Inflammatory macrophage (primary cell): ENCODE measurements around the gene PRDM16.

ENCODE experiments used
- DNase-seq, 2 donors: peaks; one replicate each; pipeline ENCODE4 v3.0.0-alpha.2; 2020 to 2022

Gene PRDM16

DNA sequence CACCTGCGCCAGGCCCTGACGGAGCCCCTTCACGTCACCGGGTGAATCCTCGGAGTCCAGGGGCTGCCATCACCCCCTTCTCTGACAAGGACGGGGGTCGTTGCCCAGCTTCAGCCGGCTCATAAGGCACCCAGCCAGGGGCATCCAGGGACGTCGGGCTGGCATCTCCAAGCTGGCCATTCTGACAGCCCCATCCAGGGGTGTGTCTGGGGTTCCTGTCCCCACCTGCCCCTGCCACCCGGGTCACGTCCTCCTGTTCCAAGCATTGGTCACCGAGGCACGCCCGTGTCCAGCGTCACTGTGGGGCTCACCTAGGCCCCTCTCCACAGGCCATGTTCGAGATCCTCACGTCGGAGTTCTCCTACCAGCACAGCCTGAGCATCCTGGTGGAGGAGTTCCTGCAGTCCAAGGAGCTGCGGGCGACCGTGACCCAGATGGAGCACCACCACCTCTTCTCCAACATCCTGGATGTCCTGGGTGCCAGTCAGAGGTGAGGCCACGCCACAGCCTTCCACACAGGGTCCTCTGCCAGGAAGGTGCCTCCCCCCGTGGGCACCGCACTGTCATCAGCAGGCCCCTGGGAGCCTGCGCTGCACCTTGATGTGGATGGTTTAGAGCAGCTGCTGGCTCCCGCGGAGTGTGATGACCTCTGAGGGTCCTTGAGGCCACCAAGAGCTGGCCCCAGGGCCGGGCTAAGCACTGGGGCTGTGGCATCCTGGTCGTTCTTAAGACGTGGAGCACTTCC lies 400.3 kb downstream of the PRDM16 start:
- no peak for DNase-seq

DNA sequence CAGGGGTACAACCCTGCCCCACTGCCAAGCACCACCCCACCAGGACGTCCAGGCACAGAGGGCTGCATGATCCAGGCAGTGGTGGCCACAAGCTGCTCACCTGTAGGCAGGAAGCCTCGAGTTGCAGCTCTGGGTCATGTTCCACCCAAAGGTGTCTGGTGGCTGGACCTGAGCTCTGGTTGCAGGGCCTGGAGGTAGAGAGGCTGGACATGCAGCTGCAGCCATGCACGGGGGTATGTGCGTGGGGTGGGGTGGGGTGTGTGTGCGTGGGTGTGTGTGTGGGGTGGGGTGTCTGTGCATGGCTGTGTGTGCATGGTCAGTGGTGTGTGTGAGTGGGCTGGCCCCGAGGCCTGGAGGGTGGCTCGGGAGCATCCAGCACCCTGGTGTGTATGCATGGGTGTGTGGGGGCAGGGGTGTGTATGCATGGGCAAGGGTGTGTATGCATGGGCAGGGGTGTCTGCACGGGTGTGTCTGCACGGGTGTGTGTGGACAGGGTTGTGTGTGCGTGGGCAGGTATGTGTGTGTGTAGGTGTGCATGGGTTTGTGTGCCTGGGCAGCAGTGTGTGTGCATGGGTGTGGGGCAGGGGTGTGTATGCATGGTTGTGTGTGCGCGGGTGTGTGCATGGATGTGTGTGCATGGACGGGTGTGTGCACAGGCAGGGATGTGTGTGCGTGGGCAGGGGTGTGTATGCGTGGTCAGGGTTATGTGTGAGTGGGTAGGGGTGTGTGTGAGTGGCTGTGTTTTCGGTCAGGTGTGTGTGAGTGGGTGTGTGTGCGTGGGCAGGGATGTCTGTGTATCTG lies 401.0 kb downstream of the PRDM16 start:
- DNase-seq: no peak

DNA sequence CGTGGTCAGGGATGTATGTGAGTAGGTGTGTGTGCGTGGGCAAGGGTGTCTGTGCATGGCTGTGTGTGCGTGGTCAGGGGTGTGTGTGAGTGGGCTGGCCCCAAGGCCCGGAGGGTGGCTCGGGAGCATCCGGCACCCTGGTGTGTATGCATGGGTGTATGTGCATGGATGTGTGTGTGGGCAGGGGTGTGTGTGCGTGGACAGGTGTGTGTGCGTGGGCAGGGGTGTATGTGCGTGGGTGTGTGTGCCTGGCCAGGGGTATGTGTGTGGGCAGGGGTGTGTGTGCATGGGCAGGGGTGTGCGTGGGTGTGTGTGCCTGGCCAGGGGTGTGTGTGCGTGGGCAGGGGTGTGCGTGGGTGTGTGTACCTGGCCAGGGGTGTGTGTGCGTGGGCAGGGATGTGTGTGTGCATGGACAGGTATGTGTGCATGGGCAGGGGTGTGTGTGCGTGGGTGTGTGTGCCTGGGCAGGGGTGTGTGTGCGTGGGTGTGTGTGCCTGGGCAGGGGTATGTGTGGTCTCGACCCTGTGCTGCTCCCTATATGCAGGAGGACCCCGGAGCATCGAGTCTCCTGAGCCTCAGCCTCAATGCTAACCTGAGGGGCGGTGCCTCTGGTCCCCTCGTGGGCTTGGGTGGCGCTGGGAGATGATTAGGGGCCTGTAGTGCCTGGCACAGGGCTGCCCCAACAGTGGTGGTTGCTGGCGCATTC lies 401.8 kb downstream of the PRDM16 start:
- DNase-seq: no peak

DNA sequence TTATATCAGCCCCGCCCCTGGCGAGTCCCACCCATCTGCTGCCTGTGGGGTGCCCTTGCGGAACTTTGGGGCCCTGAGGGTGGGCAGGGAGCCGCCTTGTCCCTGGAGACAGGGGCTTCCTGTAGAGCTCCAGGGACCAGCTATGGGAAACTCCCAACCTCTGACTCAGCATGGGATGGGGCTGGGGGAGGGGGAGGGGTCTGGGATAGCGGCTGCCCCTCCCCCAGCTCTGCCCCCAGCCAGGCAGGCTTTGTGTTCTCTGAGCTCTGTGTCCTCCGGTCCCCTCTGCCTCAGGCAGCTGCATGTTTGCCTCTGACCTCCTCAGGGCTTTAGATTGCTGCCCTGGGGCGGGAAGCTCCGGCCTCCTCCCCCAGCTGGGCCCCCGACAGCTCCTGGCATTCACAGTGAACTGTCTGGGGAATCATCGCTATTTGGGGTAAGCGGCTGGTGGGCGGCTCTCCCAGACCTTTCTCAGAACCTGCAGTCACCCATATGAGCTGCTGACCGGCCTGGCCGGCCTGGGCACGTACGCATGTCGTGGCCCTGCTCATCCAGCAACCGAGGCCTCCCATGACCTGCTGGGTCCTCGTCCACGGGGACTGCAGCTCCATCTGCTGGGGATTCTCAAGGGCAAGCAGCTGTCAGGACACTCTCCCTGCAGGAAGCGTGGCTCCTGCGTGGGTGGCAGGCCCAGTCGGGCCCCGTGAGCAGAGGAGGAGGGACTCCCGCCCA lies 402.5 kb downstream of the PRDM16 start:
- DNase-seq: peak; percentile 35 to 71

DNA sequence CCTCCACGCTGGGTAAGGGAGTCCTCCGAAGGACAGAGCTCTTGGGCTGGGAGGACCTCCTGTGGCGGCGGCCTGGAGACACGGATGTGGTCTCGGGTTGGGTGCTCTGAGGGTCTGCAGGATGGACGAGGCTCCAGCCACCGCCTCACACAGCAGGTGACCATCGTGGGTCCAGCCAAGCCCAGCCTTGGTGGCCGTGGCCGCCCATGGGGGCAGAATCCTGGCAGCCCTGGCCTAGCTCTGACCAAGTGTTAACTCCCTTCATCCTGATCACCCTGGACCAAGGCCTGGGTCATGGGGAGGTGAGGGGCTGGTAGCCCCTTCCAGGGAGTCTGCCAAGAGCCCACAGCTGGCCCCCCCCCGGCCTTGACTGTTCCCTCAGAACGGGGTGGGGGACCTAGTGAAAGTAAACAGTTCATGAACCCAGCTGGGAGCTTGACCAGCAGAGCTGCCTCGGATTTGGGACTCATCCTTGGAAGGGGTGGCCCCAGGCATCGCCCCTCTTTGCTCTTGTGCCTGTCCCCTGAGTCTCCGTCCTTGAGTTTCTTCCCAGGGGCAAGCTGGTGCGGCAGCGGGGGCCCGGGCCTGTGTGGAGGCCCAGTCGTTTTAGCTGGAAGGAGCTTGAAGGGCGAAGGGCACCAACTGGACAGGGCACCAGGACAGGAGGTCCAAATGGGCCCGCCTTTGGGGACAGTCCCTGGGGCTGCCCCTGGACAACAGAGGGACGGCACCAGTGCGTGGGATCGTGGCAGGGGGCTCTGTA lies 403.3 kb downstream of the PRDM16 start:
- DNase-seq: no peak

DNA sequence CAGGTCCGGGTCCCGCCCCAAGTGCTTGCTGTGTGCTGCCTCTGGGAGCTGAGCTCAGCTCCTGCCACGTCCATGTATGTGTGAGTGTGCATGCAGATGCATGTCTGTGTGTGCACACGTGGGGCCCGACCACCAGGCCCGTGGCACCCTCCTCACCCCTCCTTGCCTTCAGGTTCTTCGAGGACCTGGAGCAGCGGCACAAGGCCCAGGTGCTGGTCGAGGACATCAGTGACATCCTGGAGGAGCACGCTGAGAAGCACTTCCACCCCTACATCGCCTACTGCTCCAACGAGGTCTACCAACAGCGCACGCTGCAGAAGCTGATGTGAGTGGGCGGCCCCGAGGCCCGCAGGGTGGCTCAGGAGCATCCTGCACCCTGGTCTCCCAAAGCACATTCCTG lies 403.9 kb downstream of the PRDM16 start:
- DNase-seq: no peak

DNA sequence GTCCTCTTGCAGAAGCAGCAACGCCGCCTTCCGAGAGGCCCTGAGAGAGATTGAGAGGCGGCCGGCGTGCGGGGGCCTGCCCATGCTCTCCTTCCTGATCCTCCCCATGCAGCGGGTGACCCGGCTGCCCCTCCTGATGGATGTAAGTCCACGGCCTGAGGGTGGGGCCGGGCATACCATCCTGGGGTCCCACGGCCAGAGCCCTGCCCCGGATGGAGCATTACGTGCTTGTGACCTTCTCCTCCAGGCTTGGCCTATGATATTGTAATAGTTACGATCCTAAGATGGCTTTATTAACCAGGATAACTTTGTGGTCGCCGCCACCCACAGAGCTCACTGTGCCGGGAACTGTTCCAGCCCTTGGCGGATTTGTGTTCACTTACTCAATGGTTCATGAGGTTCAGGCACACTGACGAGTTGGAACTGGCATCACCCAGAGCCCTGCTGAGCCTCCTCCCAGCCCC lies 404.4 kb downstream of the PRDM16 start:
- no peak for DNase-seq

DNA sequence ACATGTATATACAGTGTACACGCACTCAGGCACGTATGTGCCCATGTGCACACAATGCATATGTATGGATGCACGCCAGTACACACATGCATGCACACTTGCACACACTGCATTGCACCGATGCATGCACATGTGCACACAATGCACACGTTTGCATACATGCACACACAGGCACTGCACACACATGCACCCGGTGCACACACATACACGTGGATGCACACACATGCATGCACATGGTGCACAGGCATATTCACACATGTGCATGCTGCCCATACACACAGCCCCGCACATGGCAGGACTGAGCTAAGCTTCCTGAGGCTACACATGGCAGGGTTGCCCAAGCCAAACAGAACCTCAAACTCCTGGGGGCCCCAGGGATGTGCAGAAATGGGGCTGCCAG lies 405.0 kb downstream of the PRDM16 start:
- DNase-seq: no peak

DNA sequence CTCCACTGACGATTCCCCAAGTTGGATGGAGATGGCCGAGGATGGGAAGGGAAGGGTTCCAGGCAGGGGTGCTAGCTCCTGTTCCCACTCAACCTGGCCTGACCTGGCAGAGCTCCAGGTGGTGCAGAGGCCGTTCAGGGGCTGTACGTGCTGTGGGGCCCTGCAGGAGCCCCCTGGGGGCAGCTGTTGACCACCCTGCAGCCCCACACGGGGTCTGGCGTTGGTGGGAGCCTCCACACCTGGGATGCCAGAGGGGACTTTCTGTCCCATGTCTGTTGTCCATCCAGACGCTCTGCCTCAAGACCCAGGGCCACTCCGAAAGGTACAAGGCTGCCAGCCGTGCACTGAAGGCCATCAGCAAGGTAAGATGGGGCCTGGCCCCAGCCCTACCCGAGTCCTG lies 405.4 kb downstream of the PRDM16 start:
- DNase-seq: no peak

DNA sequence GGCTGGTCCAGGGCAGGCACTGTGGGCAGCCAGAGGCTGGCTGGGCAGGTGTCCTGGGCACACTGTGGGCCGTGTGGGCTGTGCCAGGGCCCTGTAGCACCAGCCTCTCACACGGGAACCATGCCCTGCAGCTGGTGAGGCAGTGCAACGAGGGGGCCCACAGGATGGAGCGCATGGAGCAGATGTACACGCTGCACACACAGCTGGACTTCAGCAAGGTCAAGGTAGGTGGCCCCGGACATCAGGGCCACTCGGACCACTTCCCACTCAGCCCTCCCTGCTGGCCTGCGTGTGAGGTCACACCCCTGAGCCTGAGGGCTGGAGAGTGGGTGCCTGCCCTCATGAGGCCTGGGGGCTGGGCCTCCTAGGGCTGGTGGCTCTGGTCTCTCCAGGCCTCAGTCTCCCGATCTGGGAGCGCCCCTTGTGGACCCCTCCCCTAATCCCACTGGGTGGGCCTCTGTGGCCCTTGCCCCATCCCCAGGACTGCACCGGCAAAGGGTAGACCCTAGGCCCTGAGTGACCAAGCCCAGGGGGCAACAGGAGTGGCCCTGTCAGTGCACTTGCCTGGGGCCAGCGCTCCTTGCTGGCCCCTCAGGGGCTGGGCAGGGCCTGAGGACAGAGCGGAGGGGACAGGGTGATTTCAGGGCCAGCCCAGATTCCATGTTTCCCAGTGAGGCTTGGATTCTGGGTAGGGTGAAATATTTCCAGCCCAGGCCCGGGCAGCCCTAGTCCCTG lies 407.0 kb downstream of the PRDM16 start:
- no peak for DNase-seq

DNA sequence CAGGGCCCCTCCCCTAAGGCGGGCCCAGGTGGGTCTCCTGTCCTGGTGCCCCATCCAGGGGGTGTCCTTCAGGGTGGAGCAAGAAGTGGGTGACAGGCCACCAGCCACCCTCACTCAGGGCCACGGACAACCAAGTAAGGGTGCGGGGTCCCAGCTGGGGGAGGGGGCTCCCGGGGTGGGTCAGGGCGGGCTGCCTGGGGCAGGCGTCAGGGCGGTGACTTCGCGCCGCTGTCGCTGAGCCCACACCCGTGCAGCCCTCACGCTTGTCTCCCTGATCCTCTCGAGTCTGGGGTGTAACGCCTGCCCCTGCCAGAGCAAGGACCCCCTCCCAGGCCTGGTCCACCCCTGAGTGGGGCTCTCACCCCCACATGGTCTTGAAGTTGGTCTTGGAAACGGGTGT lies 407.7 kb downstream of the PRDM16 start:
- DNase-seq: no peak

DNA sequence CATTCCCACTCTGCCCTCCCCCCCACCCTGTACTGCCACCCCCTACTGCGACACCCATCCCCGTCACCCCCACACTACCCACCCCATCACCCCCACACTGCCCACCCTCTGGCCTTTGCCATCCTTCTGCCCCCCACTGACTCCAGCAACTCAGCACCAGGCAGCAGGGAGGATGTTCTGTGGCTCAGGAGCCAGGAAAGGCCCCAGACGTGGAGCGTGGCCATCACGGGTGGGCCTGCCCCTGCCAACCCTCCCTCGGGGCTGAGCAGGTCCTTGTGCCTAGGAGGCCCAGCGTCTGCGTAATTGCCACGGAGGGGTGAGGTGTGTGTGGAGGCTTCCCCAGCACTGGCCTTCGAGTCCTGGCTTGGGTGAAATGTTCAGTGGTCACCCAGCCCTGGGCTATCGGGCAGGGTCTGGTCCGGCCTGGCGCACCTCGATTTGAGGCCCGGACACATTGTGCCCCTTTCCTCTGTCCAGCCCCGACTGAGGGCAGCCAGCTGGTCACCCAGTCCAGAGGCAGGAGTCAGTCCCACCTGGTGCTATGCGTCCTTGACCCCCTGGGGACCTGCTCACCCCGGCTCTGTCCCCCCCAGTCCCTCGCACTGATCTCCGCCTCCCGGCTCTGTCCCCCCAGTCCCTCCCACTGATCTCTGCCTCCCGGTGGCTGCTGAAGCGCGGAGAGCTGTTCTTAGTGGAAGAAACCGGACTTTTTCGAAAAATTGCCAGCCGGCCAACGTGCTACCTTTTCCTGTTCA lies 408.4 kb downstream of the PRDM16 start:
- no peak for DNase-seq

DNA sequence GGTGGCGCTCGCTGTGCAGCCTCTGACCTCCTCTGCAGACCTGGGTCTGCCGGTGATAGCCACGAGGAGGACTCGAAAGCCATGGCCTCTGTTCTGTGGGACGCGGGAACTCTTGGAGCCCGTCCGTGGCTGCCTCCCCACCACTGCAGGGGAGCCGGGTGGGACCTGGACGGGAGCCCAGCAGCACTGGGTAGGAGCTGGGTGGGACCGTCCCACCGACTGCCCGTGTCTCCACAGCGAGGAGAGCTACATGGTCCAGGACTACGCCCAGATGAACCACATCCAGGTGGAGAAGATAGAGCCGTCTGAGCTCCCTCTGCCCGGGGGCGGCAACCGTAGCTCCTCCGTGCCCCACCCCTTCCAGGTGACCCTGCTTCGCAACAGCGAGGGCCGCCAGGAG lies 409.2 kb downstream of the PRDM16 start:
- DNase-seq: no peak

DNA sequence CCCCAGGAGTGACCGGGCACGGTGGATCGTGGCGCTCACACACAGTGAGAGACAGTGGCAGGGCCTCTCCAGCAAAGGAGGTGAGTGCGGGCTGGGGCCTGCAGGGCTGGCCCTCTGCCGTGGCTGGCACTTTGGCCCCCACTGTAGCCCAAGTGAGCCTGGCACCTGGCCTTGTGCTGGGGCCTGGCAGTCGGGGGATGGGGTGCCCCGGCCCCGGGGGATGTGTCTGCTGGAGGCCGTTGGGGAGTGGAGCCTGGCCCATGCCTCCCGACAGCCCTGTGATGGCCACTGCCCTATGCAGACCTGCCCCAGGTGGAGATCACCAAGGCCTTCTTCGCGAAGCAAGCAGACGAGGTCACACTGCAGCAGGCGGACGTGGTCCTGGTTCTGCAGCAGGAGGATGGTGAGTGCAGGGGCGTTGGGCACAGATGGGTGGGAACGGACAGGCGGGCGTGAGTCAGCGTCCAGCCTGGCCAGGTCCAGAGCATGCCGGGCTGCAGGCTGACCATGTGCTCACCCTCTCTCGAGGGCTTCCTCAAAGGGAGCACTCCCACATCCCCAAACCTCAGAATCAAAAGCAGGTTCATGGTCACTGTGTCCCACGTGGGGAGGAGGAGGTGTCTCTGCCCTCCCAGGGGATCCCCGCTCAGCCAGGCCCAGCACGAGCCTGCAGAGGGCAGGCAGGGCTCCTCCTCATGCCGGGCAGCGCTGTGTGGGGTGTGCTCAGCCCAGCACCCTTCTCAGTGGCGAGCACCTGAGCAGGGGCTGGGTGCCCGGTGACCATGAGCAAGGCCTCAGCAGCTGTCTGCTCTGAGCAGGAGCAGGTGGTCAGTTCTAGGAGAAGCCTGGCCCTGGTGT lies 410.7 kb downstream of the PRDM16 start:
- no peak for DNase-seq

DNA sequence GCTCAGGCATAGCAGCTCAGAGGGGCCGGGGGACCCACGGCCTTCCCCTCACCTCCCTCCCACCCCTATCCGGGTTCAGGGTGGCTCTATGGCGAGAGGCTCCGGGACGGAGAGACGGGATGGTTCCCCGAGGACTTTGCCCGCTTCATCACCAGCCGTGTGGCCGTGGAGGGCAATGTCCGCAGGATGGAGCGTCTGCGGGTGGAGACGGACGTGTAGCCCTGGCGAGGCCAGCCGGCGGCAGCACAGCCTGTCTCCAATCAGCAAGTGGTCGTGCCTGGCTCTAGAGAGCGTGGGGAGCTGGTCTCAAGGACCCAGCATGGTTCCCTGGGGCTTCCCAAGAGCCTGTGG lies 411.3 kb downstream of the PRDM16 start:
- no peak for DNase-seq

DNA sequence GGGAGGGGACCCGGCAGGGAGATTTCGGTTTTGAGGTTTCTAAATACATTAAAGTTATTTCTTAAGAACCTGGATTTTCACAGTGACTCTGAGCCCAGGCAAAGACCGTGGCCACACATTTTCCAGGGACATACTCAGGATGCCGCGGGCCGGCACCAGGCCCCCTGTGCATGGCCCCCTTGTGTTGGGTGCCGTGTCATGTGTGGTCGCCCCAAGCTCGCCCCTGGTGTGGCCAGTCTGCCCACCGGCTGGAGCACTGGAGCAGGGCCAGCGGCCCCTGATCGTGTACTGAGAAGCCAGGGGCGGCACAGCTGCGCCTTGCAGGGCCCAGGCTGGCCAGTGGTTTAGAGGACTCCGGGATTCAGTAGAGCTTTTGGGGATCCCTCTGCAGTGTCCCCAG lies 412.0 kb downstream of the PRDM16 start:
- no peak for DNase-seq

DNA sequence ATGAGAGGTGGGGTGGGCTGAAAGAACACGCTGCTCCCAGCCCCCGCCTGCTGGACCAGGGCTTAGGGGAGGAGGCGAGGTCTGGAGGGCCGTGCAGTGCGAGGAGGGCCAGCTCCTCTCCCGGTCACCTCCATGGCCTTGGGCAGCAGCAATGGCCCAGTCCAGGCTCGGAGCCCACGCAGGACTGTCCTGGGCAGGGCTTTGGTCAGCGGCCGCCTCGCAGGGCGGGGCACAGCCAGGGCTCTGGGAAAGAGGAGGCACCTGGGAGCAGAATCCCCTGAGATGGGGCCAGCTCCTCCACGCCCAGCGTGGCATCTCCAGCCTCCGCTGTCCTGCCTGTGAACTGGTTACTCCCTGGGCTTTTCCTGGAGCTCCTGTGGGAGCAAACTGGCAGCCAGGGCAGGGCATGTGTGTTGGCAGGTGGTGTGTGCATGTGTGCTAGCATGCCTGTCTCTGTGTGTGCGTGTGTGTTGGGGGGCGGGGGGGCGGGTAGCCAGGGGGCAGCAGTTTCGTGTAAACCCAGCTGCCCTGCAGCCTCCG lies 412.9 kb downstream of the PRDM16 start:
- DNase-seq: no peak

DNA sequence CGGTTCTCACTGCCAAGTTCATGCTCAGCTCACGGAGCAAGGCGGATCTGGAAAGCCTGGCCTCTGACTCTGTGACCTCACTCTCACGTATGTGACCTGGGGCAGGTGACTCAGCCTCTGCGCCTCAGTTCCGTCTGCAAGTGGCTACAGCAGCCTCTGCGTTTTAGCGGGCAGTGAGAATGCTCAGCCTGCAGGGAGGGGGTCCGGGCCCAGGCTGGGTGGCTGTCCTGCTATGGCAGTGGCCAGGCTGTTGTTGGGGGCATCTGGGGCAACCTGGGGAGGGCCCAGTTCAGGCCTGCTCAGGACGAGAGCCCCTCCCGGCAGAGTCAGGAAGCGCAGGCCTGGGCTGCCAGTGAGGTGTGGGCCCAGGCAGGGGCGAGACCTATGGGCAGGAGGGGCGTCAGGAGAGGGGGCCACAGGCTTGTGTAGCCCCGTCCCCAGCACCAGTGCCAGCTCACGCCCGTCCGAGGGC lies 413.4 kb downstream of the PRDM16 start:
- DNase-seq: no peak

DNA sequence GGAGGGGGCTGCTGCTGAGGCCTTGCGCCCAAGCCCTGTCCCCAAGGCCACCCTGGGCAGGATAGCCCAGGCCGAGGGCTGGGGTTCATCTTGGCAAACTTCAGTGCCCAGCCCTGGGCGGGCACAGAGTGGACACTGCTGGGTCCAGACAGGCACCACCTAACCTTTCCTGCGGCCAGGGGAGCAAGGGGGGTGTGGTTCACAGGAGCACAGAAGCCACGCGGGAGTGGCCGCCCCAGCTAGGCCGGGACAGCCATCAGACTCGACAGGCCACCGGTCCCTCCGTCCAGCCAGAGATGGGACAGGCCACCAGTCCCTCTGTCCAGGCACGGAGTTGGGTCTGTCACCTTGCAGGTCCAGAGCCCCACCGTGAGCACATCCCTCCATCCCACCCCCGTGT lies 414.4 kb downstream of the PRDM16 start:
- DNase-seq: no peak
